Measurements from ENCODE around the gene TOM1.

TOM1 gene

GRCh38 chr22:35334004-35334403 lies 34.3 kb downstream of the TOM1 start:
- Histone ChIP-seq H3K36me3 (ENCODE audit: control insufficient read depth in 2 of 2, insufficient read depth in 2 of 2, low read length in 2 of 2) (peaks cover 43 to 61% of the 10 kb centered on the region in 2 donors), H3K27ac (ENCODE audit: low read length) (no peak overlapping the region), H3K4me1 (ENCODE audit: control insufficient read depth, insufficient read depth, low read length) (peaks cover 10% of the 10 kb centered on the region), H3K27me3 (ENCODE audit: control insufficient read depth in 1 of 2, insufficient read depth in 2 of 2, low read length in 2 of 2) (no peaks in the 10 kb centered on the region), H3K9ac (ENCODE audit: low read length in 2 of 2) (no peak overlapping the region), H3K4me3 (ENCODE audit: low read length in 2 of 2) (no peak overlapping the region), H3K9me3 (ENCODE audit: control insufficient read depth in 2 of 2, low read length in 2 of 2) (no peaks in the 10 kb centered on the region)

DNA sequence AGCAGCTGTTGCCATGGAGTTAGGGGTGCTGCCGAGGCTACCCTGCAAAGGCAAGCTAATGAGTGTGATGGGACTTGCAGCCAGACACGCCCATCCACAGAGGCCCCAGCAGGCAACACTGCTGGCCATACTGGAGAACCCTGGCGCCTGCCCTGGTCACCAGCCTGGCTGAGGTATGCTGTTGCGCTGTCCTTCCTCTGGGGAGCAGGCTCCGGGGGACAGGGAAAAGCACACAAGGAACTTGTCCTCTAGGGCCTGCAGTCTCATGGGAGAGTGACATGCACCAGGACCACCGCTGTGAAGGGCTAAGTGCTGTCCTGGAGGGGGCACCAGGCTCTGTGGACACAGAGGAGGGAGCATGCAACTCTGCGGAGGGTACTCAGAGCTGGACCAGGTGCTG lies 35.8 kb downstream of the TOM1 start:
- Histone ChIP-seq H3K9ac (ENCODE audit: low read length in 2 of 2) (no peak overlapping the region), H3K27ac (ENCODE audit: low read length) (no peak overlapping the region), H3K9me3 (ENCODE audit: control insufficient read depth in 2 of 2, low read length in 2 of 2) (no peaks in the 10 kb centered on the region), H3K36me3 (ENCODE audit: control insufficient read depth in 2 of 2, insufficient read depth in 2 of 2, low read length in 2 of 2) (peaks cover 43 to 65% of the 10 kb centered on the region in 2 donors), H3K27me3 (ENCODE audit: control insufficient read depth in 1 of 2, insufficient read depth in 2 of 2, low read length in 2 of 2) (no peaks in the 10 kb centered on the region), H3K4me1 (ENCODE audit: control insufficient read depth, insufficient read depth, low read length) (peaks cover 4% of the 10 kb centered on the region), H3K4me3 (ENCODE audit: low read length in 2 of 2) (no peak overlapping the region)

GRCh38 chr22:35335936-35336781 lies 36.5 kb downstream of the TOM1 start:
- no peak overlapping the region for H3K27ac ChIP-seq (ENCODE audit: low read length)
- H3K36me3 ChIP-seq (ENCODE audit: control insufficient read depth in 2 of 2, insufficient read depth in 2 of 2, low read length in 2 of 2) = peaks cover 47 to 71% of the 10 kb centered on the region in 2 donors
- no peaks in the 10 kb centered on the region for H3K27me3 ChIP-seq (ENCODE audit: control insufficient read depth in 1 of 2, insufficient read depth in 2 of 2, low read length in 2 of 2)
- no peaks in the 10 kb centered on the region for H3K4me1 ChIP-seq (ENCODE audit: control insufficient read depth, insufficient read depth, low read length)
- H3K9me3 ChIP-seq (ENCODE audit: control insufficient read depth in 2 of 2, low read length in 2 of 2) = no peaks in the 10 kb centered on the region
- H3K9ac ChIP-seq (ENCODE audit: low read length in 2 of 2) = no peak overlapping the region
- H3K4me3 ChIP-seq (ENCODE audit: low read length in 2 of 2) = no peak overlapping the region

- Histone ChIP-seq H3K27ac (ENCODE audit: low read length) (no peak overlapping the region), H3K27me3 (ENCODE audit: control insufficient read depth in 1 of 2, insufficient read depth in 2 of 2, low read length in 2 of 2) (no peaks in the 10 kb centered on the region), H3K4me3 (ENCODE audit: low read length in 2 of 2) (no peak overlapping the region), H3K9ac (ENCODE audit: low read length in 2 of 2) (no peak overlapping the region), H3K9me3 (ENCODE audit: control insufficient read depth in 2 of 2, low read length in 2 of 2) (no peaks in the 10 kb centered on the region), H3K4me1 (ENCODE audit: control insufficient read depth, insufficient read depth, low read length) (no peaks in the 10 kb centered on the region), H3K36me3 (ENCODE audit: control insufficient read depth in 2 of 2, insufficient read depth in 2 of 2, low read length in 2 of 2) (peaks cover 36 to 68% of the 10 kb centered on the region in 2 donors)
Measured at GRCh38 chr22:35337932-35338331, 38.2 kb downstream of the TOM1 start.

GRCh38 chr22:35341090-35341874 lies 41.6 kb downstream of the TOM1 start:
- H3K4me1 ChIP-seq (ENCODE audit: control insufficient read depth, insufficient read depth, low read length) = no peaks in the 10 kb centered on the region
- H3K9ac ChIP-seq (ENCODE audit: low read length in 2 of 2) = no peak overlapping the region
- H3K9me3 ChIP-seq (ENCODE audit: control insufficient read depth in 2 of 2, low read length in 2 of 2) = no peaks in the 10 kb centered on the region
- peaks cover 29 to 45% of the 10 kb centered on the region in 2 donors for H3K36me3 ChIP-seq (ENCODE audit: control insufficient read depth in 2 of 2, insufficient read depth in 2 of 2, low read length in 2 of 2)
- no peaks in the 10 kb centered on the region for H3K27me3 ChIP-seq (ENCODE audit: control insufficient read depth in 1 of 2, insufficient read depth in 2 of 2, low read length in 2 of 2)
- no peak overlapping the region for H3K4me3 ChIP-seq (ENCODE audit: low read length in 2 of 2)
- no peak overlapping the region for H3K27ac ChIP-seq (ENCODE audit: low read length)

- H3K4me1 ChIP-seq (ENCODE audit: control insufficient read depth, insufficient read depth, low read length) = no peaks in the 10 kb centered on the region
- no peak overlapping the region for H3K27ac ChIP-seq (ENCODE audit: low read length)
- no peaks in the 10 kb centered on the region for H3K27me3 ChIP-seq (ENCODE audit: control insufficient read depth in 1 of 2, insufficient read depth in 2 of 2, low read length in 2 of 2)
- no peak overlapping the region for H3K4me3 ChIP-seq (ENCODE audit: low read length in 2 of 2)
- H3K9ac ChIP-seq (ENCODE audit: low read length in 2 of 2) = no peak overlapping the region
- H3K9me3 ChIP-seq (ENCODE audit: control insufficient read depth in 2 of 2, low read length in 2 of 2) = no peaks in the 10 kb centered on the region
- peaks cover 21 to 41% of the 10 kb centered on the region in 2 donors for H3K36me3 ChIP-seq (ENCODE audit: control insufficient read depth in 2 of 2, insufficient read depth in 2 of 2, low read length in 2 of 2)
Measured at GRCh38 chr22:35342390-35342789, 42.7 kb downstream of the TOM1 start.

GRCh38 chr22:35343664-35344550 lies 44.2 kb downstream of the TOM1 start:
- Histone ChIP-seq H3K27me3 (ENCODE audit: control insufficient read depth in 1 of 2, insufficient read depth in 2 of 2, low read length in 2 of 2) (no peaks in the 10 kb centered on the region), H3K9me3 (ENCODE audit: control insufficient read depth in 2 of 2, low read length in 2 of 2) (no peaks in the 10 kb centered on the region), H3K4me3 (ENCODE audit: low read length in 2 of 2) (no peak overlapping the region), H3K36me3 (ENCODE audit: control insufficient read depth in 2 of 2, insufficient read depth in 2 of 2, low read length in 2 of 2) (peaks cover 15 to 30% of the 10 kb centered on the region in 2 donors), H3K9ac (ENCODE audit: low read length in 2 of 2) (no peak overlapping the region), H3K4me1 (ENCODE audit: control insufficient read depth, insufficient read depth, low read length) (no peaks in the 10 kb centered on the region), H3K27ac (ENCODE audit: low read length) (no peak overlapping the region)

DNA sequence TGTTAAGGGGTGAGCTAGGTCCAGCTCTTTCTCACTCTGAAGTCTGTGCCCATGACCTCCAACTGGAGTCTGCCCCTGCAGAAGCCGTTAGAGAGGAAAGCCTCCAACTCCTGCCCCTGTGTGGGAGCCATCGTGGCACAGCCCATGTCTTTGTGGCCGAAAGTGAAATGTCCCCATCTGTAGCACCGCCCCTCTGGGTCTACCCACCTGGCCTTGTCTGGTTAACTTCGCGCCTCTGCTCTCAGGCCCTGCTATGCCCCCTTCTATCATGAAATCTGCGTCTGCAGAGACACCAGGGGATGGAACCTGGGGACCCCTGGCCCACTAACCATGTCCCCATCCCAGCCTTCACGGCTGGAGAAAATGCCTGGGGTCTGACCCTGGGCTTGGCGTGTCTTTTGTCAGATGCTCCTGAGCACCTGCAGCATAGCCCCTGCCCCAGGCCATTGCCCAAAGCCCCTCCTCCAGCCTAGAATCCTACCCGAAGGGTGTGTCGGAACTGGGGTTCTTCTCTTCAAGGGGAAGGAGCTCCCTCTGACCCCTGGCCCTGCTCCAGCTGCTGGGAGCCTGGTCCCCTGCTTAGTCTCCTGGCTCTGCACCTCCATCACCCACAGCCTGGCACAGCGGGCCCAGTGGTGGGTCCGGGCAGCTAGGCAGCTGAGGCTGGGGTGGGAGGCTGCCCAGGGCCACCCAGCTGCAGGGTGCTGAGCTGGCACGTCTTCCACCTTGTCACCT lies 45.4 kb downstream of the TOM1 start:
- Histone ChIP-seq H3K9me3 (ENCODE audit: control insufficient read depth in 2 of 2, low read length in 2 of 2) (no peaks in the 10 kb centered on the region), H3K9ac (ENCODE audit: low read length in 2 of 2) (no peak overlapping the region), H3K36me3 (ENCODE audit: control insufficient read depth in 2 of 2, insufficient read depth in 2 of 2, low read length in 2 of 2) (peaks cover 15 to 25% of the 10 kb centered on the region in 2 donors), H3K4me1 (ENCODE audit: control insufficient read depth, insufficient read depth, low read length) (peaks cover 8% of the 10 kb centered on the region), H3K4me3 (ENCODE audit: low read length in 2 of 2) (no peak overlapping the region), H3K27me3 (ENCODE audit: control insufficient read depth in 1 of 2, insufficient read depth in 2 of 2, low read length in 2 of 2) (no peaks in the 10 kb centered on the region), H3K27ac (ENCODE audit: low read length) (no peak overlapping the region)

DNA sequence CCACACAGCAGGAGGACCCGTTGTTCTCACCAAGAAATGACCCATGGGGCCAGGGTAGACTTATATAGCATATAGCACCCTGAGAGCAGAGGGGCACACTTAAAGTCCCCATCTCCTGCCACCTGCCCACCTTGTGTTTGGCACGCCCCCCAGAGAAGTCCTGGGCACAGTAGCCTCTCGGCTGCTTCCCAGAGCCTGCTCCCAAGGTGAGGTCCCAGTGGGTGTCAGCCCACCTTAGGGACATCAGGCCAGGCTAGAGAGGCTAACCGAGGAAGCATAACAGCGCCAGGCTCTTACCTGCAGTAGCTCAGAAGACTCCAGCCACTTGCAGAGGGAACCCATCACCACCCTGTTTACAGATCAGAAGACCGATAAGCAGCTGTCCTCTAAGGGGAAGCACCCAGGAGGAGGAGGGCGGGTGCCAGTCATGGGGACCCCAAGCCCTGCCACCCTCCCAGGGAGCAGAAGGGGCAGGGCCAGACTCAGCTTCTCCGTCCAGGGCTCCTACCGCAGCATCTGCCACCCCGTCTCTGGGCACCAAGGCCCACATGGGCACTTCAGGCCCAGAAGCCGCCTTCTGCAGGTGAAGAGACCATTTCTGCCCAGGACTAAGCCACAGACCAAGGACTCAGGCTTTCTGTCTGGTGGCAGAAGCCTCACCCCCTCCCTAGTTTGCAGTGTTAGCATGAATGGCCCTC lies 46.3 kb downstream of the TOM1 start:
- H3K27ac ChIP-seq (ENCODE audit: low read length) = no peak overlapping the region
- no peak overlapping the region for H3K4me3 ChIP-seq (ENCODE audit: low read length in 2 of 2)
- peaks cover 13 to 18% of the 10 kb centered on the region in 2 donors for H3K36me3 ChIP-seq (ENCODE audit: control insufficient read depth in 2 of 2, insufficient read depth in 2 of 2, low read length in 2 of 2)
- H3K9ac ChIP-seq (ENCODE audit: low read length in 2 of 2) = no peak overlapping the region
- H3K9me3 ChIP-seq (ENCODE audit: control insufficient read depth in 2 of 2, low read length in 2 of 2) = no peaks in the 10 kb centered on the region
- no peaks in the 10 kb centered on the region for H3K27me3 ChIP-seq (ENCODE audit: control insufficient read depth in 1 of 2, insufficient read depth in 2 of 2, low read length in 2 of 2)
- peaks cover 15% of the 10 kb centered on the region for H3K4me1 ChIP-seq (ENCODE audit: control insufficient read depth, insufficient read depth, low read length)

Measured in stomach smooth muscle (tissue), 2 donors.